ENCODE results near the gene COQ3.

DNA sequence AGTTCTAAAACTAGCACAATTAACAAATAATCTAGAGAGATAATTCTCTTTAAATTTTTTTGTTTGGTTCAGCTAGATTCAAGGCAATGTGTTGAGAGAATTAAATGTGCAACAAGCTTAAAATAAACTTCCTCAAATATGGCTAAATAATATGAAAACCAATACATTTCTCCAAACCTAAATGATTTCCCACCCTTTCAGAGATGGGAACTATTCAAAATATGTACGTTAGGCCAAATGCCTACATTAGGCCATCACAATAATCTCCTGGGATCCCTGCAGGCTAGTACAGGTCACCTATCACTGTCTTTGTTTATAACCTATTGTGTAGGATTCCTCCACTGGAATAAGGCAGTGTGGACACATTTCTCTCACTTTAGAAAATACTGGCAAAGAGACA is 46.2 kb downstream of the COQ3 start:
- TF ChIP-seq POLR2A (IDR thresholded peaks at IDR 0.05) = no peak
- TF ChIP-seq, protein P1, sequence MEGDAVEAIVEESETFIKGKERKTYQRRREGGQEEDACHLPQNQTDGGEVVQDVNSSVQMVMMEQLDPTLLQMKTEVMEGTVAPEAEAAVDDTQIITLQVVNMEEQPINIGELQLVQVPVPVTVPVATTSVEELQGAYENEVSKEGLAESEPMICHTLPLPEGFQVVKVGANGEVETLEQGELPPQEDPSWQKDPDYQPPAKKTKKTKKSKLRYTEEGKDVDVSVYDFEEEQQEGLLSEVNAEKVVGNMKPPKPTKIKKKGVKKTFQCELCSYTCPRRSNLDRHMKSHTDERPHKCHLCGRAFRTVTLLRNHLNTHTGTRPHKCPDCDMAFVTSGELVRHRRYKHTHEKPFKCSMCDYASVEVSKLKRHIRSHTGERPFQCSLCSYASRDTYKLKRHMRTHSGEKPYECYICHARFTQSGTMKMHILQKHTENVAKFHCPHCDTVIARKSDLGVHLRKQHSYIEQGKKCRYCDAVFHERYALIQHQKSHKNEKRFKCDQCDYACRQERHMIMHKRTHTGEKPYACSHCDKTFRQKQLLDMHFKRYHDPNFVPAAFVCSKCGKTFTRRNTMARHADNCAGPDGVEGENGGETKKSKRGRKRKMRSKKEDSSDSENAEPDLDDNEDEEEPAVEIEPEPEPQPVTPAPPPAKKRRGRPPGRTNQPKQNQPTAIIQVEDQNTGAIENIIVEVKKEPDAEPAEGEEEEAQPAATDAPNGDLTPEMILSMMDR (IDR thresholded peaks at IDR 0.05) = no peak
- TF ChIP-seq POLR2AphosphoS5 (IDR thresholded peaks at IDR 0.05) = no peak
